GM19023 (cell line): ENCODE data around the gene MGME1.

Experiments used
- ATAC-seq: cut with Tn5 transposase; IDR thresholded peaks from one replicate; pipeline ENCODE4 v1.9.1; 2021; ENCODE audit warnings: mild to moderate bottlenecking, moderate library complexity; ENCODE audit not compliant: unreplicated experiment

Gene MGME1

DNA sequence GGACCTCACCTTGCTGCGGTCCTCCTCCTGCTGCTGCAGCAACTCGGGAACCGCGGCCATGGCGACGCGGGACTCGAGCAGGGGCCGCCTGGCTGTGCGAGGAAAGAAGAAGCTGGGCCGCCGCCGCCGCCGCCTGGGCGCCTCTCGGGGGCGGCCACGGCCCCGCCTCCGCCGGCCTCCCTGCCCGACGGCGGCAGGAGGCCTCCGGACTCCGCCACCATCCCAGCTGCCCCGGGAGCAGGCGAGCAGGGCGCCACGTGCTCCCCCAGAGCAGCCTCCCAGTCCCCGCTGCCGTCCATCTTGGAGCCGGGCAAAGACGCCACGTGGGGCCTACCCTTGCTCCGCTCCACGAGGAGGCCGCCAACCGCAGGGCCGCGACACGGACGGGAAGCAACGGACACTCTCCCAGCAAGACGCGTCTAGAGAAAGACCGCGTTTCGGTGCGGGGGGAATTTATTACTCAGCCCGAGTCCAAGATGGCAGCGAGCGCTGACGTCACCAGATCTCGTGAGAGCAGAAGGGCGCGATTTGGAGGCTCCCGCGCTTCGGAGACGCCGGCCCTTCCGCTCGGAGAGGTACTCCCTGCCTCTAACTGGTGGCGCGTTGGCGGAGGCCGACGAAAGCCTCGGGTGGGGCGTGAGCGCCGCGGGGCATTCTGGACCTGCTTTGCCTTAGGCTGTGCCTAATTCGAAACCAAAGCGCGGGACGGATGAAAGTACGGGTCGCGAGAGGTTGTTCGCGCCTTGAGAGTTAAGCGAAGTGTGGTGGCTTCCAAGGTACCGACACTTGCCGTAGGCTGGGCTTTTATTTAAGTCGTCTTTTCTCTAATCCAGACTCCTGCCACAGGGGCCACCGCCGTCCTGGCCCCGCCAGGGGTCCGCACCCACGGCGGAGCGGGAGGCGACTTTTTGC is at the start of gene MGME1, which contains the start of gene SNX5:
TSS of gene MGME1 (plus strand) at position 653 of the 912 bp plus-strand sequence. CDS start 842 bp downstream, outside the sequence.
TSS of gene SNX5 (minus strand) at position 429 of the 912 bp plus-strand sequence. CDS start at position 60, 369 bp downstream.
- ATAC-seq = peak; percentile 80

- no peak for ATAC-seq
Measured at GRCh38 chr20:17919149-17919548, 49.7 kb upstream of the MGME1 start.

- no peak for ATAC-seq
Measured at GRCh38 chr20:17921774-17922173, 47.0 kb upstream of the MGME1 start.

DNA sequence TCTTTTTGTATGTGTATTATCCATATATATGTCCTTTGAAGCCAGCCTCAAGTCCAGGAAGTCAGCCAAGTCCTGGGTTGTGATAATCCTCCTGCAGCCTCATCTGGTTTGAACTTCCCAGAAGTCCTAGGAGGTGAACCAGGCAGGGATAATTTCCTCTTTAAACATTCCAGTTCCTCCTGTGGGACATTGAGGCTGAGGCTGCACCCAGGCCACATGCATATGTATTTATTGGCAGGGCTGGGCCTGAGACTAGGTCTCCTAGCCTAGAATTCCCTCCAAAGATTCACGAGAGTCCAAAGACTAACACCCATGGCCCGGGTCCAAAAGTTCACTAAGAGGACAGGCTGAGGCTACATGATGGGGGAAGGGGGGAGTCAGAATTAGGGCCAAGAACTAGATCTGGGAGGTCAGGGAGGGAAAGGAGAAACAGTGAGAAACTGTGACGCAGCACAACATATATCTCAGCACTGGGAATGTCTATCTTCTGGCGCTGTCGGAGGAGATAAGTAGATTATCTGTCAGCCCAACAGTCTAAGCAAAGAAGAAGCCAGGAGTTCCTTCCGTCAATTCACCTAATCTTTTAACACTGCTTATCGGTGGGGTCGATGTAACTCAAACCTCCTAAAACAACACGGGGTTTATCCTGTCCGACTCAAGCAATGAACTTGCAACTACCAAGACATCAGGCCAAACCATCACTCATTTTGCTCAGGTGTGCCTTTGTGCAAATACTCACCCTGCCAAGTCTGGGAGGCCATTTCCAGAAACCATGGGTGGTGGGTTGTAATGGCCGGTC is 43.5 kb upstream of the MGME1 start:
- no peak for ATAC-seq

DNA sequence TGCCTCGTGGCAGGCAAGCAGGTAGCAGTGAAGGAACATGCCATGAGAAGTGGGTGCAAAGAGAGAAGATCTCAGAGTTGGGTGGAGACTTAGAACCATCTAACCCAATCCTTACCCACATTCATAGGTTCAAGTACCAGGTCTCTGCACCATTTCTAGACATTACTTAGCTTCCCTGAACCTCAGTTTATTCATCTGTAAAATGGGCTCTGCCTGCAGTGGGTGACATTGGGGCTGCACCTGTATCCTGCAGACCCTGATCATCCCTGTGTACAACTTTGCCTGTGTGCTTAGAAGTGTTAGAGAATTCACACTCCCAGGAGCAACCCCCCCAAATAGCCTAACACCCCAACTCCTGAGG is 42.9 kb upstream of the MGME1 start:
- no peak for ATAC-seq

GRCh38 chr20:17928211-17928611 is 40.6 kb upstream of the MGME1 start:
- ATAC-seq = no peak

DNA sequence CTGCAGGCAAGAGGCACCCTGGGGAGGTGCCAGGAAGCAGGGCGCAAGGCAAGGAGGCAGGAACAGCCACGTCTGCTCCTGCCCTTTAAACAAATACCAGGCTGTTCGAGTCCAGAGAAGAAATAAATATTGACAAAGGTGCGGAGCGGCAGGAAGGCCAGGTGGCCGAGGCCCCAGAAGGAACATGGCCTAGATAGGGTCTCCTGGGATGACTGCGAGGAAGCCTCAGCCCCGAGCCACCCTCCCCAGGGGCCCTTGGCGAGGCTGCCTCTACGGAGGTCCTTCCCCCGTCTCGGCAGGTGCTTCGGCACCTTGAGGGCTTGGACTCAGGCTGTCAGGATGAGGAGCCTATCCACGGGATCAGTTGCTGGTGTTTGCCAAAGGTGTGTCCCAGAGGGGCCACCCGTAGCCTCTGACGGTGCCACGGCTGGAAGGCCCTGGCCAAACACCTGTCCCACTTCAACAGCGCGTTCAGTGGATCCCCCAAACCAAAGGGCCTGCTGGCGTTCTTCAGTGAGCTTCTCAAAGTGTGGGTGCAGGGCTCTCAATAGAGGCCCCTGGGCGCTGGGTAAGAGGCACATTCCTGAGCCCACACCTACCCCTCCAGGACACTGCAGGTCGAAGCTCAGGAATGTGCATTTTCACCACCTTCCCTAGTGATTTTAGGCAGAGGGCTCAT is 40.0 kb upstream of the MGME1 start:
- no peak for ATAC-seq

- no peak for ATAC-seq
Measured at GRCh38 chr20:17931513-17931912, 37.3 kb upstream of the MGME1 start.

- ATAC-seq = no peak
Measured at GRCh38 chr20:17932396-17932795, 36.4 kb upstream of the MGME1 start.

DNA sequence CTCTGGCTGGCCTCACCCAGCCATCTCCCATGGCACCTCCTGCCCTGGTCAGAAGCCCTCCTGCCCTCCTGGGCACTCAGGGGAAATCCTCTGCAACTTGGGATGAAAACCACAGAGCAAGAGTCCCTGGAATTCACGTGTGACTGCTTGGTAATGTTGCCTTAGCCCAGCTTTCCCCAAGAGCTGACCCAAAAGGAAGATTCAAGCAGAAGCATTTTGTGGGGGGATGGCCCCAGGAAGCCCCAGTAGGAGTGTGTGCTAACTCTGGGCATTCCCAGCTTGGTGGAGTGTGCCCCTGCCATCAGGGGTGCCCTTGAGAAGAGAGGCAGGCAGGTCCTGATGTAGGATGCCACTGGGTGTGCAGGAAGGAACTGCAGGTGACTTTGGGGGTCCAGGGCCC is 35.7 kb upstream of the MGME1 start:
- ATAC-seq = no peak

- no peak for ATAC-seq
Measured at GRCh38 chr20:17933711-17934110, 35.1 kb upstream of the MGME1 start.

- no peak for ATAC-seq
Measured at GRCh38 chr20:17934141-17934862, 34.5 kb upstream of the MGME1 start.

DNA sequence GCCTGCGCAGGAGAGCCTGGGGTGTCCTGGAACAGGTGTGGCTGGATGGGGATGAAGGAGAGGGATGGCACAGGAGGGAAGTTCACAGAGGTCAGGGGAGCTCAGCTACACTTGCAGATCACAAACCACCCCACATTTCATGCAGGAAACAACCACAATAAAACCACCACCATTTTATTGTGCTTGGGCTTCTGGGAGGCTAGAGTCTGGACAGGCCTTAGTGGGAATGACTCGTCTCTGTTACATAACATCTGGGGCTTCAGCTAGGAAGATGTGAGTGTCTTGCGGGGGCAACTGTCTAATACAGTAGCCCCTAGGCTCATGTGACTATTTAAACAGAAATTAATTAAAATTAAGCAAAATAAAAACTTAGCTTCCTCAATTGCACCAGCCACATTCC is 33.6 kb upstream of the MGME1 start:
- no peak for ATAC-seq

DNA sequence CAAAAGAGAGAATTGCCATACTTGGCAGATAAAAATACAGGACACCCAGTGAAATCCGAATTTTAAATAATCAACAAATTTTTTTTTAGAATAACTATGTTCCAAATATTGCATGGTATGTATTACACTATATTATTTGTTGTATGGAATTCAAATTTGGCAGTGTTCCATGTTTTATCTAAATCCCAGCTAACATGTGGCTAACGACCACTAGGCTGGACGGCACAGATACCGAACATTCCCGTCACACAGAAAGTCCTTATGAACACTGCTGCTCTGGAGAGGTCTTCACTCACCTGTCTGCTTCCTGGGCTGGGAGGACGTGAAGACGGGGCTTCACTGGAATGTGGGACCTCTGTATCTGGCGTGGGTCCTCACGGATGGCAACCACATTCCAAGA is 33.1 kb upstream of the MGME1 start:
- no peak for ATAC-seq

DNA sequence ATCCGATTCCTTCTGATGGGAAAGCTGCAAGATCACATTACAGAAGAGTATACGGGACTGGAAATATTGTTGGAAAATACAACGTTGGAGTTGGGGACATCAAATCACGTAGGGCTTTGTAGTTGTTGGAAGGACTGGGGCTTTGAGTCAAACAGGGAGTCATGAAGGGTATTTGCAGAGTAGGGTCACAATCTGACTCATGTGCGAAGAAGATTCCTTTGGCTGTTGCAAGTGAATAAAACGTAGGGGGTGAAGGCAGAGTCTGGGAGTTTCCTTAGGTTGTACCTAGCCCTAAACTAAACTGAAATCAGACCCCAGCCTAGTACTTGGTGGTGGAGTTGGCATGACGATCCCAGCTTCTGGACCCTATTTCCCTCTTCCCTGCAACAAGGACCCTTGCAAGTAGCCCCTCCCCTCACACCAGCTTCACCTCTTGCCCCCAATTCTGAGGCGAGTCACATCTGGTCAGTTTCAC is 32.5 kb upstream of the MGME1 start:
- no peak for ATAC-seq

DNA sequence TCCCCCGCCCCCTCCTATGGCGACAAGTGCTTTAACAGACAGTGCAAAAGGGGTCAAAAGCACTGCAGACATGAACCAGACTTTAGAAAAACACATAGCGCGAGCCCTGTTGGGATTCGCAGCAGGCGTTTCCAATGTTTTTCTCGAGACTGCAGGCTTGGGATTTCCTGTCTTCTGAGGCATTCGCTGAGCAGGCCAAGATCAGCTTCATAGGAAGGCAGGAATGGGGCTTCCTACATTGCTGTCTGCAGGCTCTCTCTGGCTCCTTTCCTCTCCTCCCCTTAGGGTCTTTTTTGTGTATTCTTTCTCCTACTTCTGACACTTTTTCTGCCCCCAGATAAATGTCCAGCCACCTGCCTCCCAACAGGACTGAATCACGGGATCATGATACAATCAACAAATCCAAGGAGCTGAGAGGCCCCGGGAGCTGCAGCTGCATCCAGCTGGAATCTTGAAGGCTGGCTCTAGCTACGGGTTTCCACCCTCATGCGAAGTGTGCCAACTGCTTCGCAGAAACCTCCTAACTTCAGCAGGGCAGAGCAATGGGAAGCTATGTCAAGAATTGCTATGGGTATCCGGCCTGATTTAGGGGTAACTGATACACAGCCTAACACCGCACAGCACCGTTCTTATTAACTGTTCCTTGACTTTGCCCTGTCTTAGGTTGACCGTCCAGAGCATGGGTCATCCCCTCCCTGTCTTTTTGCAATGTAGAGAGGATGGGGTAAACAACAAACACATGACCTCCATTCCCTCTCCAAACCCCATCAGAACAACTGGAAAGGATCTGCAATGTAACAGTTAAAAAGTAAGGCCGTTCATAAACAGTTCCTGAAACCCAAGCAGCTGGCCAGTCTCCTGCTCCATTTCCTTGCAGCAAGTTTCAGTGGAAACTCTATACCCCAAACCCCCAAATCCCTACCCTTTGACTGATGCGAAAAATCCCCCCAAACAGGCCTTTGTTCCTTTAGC is 31.8 kb upstream of the MGME1 start:
- ATAC-seq = no peak

GRCh38 chr20:17938871-17939619 is 29.8 kb upstream of the MGME1 start:
- ATAC-seq = peak; percentile 72

GRCh38 chr20:17939622-17940223 is 29.1 kb upstream of the MGME1 start:
- ATAC-seq = peak; percentile 3
